Measurements from ENCODE around the gene TNFRSF18.

DNA sequence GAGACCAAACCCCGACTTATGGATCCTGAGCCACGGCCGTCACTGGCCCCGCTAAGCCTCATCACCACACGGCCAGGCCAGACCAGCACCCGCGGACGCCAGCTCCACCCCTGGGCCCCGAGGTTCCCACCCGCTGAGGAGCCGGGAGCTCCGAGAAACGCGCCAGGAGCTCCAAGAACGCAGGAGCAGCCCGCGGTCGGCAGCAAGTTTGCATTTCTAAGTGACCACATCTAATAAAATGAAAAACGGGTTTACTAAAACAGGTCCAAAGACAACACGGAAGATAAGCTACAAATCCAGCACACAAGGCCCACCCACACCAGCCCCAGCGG, 48.2 kb upstream of the TNFRSF18 start:
- TF ChIP-seq, protein P1, sequence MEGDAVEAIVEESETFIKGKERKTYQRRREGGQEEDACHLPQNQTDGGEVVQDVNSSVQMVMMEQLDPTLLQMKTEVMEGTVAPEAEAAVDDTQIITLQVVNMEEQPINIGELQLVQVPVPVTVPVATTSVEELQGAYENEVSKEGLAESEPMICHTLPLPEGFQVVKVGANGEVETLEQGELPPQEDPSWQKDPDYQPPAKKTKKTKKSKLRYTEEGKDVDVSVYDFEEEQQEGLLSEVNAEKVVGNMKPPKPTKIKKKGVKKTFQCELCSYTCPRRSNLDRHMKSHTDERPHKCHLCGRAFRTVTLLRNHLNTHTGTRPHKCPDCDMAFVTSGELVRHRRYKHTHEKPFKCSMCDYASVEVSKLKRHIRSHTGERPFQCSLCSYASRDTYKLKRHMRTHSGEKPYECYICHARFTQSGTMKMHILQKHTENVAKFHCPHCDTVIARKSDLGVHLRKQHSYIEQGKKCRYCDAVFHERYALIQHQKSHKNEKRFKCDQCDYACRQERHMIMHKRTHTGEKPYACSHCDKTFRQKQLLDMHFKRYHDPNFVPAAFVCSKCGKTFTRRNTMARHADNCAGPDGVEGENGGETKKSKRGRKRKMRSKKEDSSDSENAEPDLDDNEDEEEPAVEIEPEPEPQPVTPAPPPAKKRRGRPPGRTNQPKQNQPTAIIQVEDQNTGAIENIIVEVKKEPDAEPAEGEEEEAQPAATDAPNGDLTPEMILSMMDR (conservative IDR thresholded peaks at IDR 0.05; ENCODE audit: low read depth in 2 of 2), result no peak
- TF ChIP-seq, protein P2, sequence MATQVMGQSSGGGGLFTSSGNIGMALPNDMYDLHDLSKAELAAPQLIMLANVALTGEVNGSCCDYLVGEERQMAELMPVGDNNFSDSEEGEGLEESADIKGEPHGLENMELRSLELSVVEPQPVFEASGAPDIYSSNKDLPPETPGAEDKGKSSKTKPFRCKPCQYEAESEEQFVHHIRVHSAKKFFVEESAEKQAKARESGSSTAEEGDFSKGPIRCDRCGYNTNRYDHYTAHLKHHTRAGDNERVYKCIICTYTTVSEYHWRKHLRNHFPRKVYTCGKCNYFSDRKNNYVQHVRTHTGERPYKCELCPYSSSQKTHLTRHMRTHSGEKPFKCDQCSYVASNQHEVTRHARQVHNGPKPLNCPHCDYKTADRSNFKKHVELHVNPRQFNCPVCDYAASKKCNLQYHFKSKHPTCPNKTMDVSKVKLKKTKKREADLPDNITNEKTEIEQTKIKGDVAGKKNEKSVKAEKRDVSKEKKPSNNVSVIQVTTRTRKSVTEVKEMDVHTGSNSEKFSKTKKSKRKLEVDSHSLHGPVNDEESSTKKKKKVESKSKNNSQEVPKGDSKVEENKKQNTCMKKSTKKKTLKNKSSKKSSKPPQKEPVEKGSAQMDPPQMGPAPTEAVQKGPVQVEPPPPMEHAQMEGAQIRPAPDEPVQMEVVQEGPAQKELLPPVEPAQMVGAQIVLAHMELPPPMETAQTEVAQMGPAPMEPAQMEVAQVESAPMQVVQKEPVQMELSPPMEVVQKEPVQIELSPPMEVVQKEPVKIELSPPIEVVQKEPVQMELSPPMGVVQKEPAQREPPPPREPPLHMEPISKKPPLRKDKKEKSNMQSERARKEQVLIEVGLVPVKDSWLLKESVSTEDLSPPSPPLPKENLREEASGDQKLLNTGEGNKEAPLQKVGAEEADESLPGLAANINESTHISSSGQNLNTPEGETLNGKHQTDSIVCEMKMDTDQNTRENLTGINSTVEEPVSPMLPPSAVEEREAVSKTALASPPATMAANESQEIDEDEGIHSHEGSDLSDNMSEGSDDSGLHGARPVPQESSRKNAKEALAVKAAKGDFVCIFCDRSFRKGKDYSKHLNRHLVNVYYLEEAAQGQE (IDR thresholded peaks at IDR 0.05; ENCODE audit: unreplicated experiment), result no peak
- TF ChIP-seq EZH2phosphoT487 (IDR thresholded peaks at IDR 0.05; ENCODE audit: unreplicated experiment) (no peak), EZH2 (IDR thresholded peaks at IDR 0.05; ENCODE audit: low read depth, unreplicated experiment) (no peak), JUNB (IDR thresholded peaks at IDR 0.05; ENCODE audit: unreplicated experiment) (no peak), POLR2AphosphoS5 (IDR thresholded peaks at IDR 0.05; ENCODE audit: low read depth) (no peak), CREB1 (CRISPR knock-in tag; IDR thresholded peaks at IDR 0.05; ENCODE audit: low read depth) (no peak), NANOG (IDR thresholded peaks at IDR 0.05; ENCODE audit: borderline replicate concordance) (no peak), ZNF331 (CRISPR knock-in tag; IDR thresholded peaks at IDR 0.05; ENCODE audit: low read depth) (no peak)
- TF ChIP-seq, protein P3, sequence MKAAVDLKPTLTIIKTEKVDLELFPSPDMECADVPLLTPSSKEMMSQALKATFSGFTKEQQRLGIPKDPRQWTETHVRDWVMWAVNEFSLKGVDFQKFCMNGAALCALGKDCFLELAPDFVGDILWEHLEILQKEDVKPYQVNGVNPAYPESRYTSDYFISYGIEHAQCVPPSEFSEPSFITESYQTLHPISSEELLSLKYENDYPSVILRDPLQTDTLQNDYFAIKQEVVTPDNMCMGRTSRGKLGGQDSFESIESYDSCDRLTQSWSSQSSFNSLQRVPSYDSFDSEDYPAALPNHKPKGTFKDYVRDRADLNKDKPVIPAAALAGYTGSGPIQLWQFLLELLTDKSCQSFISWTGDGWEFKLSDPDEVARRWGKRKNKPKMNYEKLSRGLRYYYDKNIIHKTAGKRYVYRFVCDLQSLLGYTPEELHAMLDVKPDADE (IDR thresholded peaks at IDR 0.05), result no peak
